GM10266 (cell line): ENCODE data around the gene CFDP1.

Experiments used
- DNase-seq: peaks from one replicate; pipeline ENCODE4 v3.0.0; 2012; ENCODE audit errors: extremely low spot score
- TF ChIP-seq, protein P1 (sequence below): IDR thresholded peaks from 2 replicates; pipeline ENCODE4 v1.5.1; 2012; ENCODE audit warnings: mild to moderate bottlenecking, low read depth; ENCODE audit not compliant: control insufficient read depth, insufficient read depth; ENCODE audit errors: missing control alignments

The CFDP1 gene

DNA sequence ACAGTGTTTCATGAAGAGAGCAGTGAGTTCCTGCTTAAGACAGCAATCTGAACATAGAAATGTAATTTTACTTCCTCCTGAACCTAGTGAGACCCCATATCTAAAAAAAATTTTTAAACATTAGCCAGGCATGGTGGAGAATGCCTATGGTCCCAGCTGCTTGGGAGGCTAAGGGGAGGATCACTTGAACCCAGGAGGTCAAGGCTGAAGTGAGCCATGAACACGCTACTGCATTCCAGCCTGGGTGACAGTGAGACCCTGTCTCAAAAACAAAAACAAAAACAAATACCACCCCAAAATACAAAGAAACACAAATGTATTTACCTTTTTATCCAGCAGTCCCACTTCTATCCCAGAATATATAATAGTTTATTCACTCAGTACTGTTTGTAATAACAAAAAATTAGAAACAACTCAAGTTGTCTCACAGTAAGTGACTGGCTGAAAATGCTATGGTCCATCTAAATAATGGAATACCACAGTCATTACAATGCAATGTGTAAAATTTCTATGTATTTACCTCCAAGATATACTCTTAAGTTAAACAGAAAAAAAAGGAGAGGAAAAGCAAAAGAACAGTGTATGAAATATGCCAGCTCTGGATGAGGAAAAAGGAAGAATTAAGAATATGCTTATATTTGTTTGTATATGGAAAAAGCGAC is 16.3 kb downstream of the CFDP1 start:
- no peak for DNase-seq
- TF ChIP-seq, protein P1, sequence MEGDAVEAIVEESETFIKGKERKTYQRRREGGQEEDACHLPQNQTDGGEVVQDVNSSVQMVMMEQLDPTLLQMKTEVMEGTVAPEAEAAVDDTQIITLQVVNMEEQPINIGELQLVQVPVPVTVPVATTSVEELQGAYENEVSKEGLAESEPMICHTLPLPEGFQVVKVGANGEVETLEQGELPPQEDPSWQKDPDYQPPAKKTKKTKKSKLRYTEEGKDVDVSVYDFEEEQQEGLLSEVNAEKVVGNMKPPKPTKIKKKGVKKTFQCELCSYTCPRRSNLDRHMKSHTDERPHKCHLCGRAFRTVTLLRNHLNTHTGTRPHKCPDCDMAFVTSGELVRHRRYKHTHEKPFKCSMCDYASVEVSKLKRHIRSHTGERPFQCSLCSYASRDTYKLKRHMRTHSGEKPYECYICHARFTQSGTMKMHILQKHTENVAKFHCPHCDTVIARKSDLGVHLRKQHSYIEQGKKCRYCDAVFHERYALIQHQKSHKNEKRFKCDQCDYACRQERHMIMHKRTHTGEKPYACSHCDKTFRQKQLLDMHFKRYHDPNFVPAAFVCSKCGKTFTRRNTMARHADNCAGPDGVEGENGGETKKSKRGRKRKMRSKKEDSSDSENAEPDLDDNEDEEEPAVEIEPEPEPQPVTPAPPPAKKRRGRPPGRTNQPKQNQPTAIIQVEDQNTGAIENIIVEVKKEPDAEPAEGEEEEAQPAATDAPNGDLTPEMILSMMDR = no peak

DNA sequence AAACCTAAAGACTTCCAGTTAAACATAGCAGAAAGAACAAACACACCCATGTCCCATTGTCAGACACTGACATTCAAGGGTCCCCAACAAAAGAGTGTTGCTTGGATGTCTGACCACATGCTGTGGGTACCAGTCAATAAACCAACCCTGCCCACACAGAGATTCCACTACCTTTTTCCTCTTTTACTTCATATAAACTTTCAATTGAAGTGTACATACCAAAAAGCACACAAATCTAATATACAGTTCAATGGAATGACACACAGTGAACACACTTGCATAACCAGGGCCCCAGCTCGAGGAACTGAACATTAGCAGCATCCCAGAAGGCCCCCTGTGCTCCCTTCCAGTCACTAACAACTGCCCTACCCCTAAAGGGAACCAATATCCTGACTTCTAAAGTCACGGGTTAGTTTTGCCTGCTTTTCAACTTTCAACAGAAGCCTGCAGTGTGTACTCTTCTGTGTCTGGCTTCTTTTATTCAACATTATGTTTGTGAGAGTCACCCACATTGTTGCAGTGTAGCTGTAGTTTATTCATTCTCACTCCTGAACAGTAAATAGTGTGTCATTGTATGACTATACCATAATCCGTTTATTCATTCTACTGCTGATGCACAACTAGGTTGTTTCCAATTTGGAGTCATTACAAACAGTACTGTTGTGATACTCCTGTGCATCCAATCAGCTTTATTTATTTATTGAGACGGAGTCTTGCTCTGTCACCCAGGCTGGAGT is 18.0 kb downstream of the CFDP1 start:
- no peak for DNase-seq
- TF ChIP-seq, protein P1 = no peak

DNA sequence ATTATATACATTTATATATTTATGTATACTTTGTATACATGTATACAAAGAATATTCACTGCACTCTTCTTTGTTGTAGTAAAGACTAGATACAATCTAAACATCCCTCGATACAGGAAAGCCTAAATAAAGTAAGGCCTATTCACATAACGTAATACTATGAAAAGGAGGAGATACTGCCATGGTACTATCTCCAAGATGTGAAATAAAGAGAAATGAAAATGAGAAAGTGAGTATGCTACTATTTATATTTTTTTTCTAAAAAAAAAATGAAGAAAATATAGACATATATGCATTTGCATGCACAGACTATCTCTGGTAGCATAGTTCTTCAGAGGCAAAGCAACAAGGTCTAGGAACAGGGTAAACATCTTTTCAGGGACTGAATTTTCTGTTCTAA is 19.4 kb downstream of the CFDP1 start:
- no peak for DNase-seq
- TF ChIP-seq, protein P1 = no peak

DNA sequence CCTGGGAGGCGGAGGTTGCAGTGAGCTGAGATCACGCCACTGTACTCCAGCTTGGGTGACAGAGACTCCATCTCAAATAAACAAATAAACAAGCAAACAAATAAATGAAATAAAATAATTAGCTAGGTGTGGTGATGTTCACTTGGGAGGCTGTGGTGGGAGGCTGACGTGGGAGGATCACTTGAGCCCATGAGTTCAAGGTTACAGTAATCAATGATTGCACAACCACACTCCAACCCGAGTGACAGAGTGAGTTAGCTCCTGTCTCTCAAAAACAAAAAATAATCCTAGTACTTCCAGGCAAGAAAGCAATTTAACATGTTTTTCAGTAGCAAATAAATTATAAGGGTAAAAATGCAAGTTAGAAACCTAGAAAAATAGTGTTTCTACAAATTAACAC is 26.4 kb downstream of the CFDP1 start:
- TF ChIP-seq, protein P1 = no peak

DNA sequence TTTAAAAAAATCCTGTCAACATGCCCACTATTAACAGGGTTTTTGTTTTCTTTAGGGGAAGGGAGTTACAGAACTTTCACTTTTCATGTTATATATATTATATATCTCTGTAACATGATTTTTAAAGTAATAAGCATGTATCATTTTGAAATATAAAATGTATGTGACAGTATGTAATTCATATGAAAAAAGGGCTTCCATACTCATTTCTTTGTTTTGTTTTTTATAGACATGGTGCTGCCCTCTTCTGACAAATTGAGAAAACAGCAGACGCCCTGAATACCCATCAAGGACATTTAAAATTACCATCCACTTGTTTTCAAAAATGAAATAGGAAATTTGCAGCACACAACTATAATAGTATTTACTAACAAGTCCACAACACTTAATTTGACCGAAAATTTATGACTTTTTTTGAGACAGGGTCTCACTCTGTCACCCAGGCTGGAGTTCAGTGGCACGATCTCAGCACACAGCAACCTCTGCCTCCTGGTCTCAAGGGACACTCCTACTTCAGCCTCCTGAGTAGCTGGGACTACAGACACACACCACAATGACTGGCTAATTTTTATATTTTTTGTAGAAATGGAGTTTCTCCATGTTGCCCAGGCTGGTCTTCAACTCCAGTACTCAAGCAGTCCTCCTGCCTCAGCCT is 30.4 kb downstream of the CFDP1 start:
- DNase-seq = peak; percentile 38
- TF ChIP-seq, protein P1 = peak; percentile 58

More for the DNA sequence above, 26.4 kb downstream of the CFDP1 start:
- DNase-seq = no peak

DNA sequence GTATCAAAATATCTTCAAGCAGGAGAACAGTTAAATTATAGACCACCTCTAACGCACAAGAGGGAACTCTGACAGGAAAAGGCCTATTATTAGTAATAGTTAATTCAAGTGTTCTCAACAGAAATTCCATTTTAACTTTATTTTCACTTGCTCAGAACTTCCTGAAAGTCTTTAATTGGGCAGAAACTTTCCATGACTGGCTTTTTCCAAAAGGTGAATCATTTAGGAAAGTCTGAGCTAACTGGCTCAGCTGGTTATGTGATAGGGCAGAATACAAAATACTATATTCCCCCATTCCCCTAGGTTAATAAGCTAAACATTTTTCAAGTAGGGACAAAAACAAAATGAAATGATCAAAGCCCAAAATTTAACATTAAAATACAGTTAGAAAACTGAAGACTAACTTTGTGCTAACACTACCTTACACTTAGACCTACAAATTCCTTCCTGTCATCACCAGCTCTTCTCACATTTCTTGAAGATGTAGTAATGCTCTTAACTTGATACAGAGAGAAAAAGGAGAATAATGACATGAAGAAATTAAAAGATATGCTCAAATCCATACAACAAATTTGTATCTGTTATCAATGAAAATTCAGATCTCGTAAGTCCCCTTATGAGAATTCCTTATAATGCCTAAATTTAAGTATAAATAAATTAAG is 31.0 kb downstream of the CFDP1 start:
- no peak for DNase-seq
- TF ChIP-seq, protein P1 = no peak

DNA sequence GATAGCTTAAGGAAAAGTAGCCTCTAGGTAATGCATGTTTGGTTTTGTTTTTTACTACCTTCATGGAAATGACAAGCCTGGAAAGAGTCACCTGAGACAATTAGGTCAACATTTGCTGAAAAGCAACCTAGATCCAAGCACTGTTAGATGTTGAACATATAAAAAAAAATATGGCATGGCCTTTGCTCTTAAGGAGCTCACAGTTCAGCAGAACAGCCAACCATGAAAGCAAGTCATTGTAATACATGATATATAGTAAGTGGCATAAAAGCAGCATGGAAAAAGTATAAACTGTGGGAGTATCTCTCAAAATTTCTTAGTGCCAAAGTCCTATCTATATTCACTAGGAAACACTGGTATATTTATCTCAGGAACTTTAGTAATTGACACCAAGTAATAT is 31.6 kb downstream of the CFDP1 start:
- TF ChIP-seq, protein P1 = no peak
- no peak for DNase-seq
